ENCODE results near the gene ASPDH.
"Not testable (repeated sequence)": the region's sequence is repeated elsewhere in the genome, so short reads cannot be mapped to it uniquely, and the experiment has no call there.

ASPDH gene

GRCh38 chr19:50532952-50533351 is 19.2 kb upstream of the ASPDH start:
- H3K4me1 Mint-ChIP-seq = peaks cover 22% of the 10 kb centered on the region
- no peak overlapping the region for H3K27ac Mint-ChIP-seq

GRCh38 chr19:50531171-50531612 is 17.5 kb upstream of the ASPDH start:
- Mint-ChIP-seq H3K4me1 (peaks cover 14% of the 10 kb centered on the region), H3K9me3 (peaks cover 20% of the 10 kb centered on the region), H3K27me3 (ENCODE audit: low read depth, poor library complexity) (peaks cover 27% of the 10 kb centered on the region), H3K4me3 (no peak overlapping the region), H3K27ac (no peak overlapping the region), H3K36me3 (ENCODE audit: low read depth) (peaks cover 20% of the 10 kb centered on the region)
- DNase-seq = no peak
- TF ChIP-seq CTCF (IDR thresholded peaks at IDR 0.05) = no peak

More at GRCh38 chr19:50532952-50533351, 19.2 kb upstream of the ASPDH start:
- no peak for TF ChIP-seq CTCF (IDR thresholded peaks at IDR 0.05)
- Mint-ChIP-seq H3K36me3 (ENCODE audit: low read depth) (peaks cover 19% of the 10 kb centered on the region), H3K4me3 (no peak overlapping the region), H3K9me3 (peaks cover 20% of the 10 kb centered on the region), H3K27me3 (ENCODE audit: low read depth, poor library complexity) (peaks cover 34% of the 10 kb centered on the region)
- DNase-seq = no peak

GRCh38 chr19:50528052-50528451 is 14.3 kb upstream of the ASPDH start:
- Mint-ChIP-seq H3K36me3 (ENCODE audit: low read depth) (peaks cover 14% of the 10 kb centered on the region), H3K4me1 (peaks cover 11% of the 10 kb centered on the region), H3K27me3 (ENCODE audit: low read depth, poor library complexity) (peaks cover 22% of the 10 kb centered on the region)
- H3K9me3 Mint-ChIP-seq, H3K27ac Mint-ChIP-seq, DNase-seq, H3K4me3 Mint-ChIP-seq: not testable (repeated sequence)

- no peak overlapping the region for H3K4me3 Mint-ChIP-seq
- H3K9me3 Mint-ChIP-seq = no peaks in the 10 kb centered on the region
- H3K4me1 Mint-ChIP-seq = peaks cover 6% of the 10 kb centered on the region
- H3K27ac Mint-ChIP-seq = no peak overlapping the region
- no peak for DNase-seq
- H3K36me3 Mint-ChIP-seq (ENCODE audit: low read depth) = peaks cover 11% of the 10 kb centered on the region
- peaks cover 6% of the 10 kb centered on the region for H3K27me3 Mint-ChIP-seq (ENCODE audit: low read depth, poor library complexity)
- no peak for TF ChIP-seq CTCF (IDR thresholded peaks at IDR 0.05)
Measured at GRCh38 chr19:50522881-50523280, 9.2 kb upstream of the ASPDH start.

- no peak for DNase-seq
- Mint-ChIP-seq H3K27ac (no peak overlapping the region), H3K4me3 (no peak overlapping the region), H3K36me3 (ENCODE audit: low read depth) (peaks cover 7% of the 10 kb centered on the region), H3K27me3 (ENCODE audit: low read depth, poor library complexity) (peaks cover 3% of the 10 kb centered on the region), H3K9me3 (no peaks in the 10 kb centered on the region), H3K4me1 (peaks cover 2% of the 10 kb centered on the region)
- no peak for TF ChIP-seq CTCF (IDR thresholded peaks at IDR 0.05)
Measured at GRCh38 chr19:50520822-50521465, 7.2 kb upstream of the ASPDH start.

- H3K36me3 Mint-ChIP-seq (ENCODE audit: low read depth) = peaks cover 6% of the 10 kb centered on the region
- no peaks in the 10 kb centered on the region for H3K9me3 Mint-ChIP-seq
- H3K27ac Mint-ChIP-seq = no peak overlapping the region
- no peak overlapping the region for H3K4me3 Mint-ChIP-seq
- peaks cover 4% of the 10 kb centered on the region for H3K4me1 Mint-ChIP-seq
- no peak for TF ChIP-seq CTCF (IDR thresholded peaks at IDR 0.05)
- no peak for DNase-seq
- H3K27me3 Mint-ChIP-seq (ENCODE audit: low read depth, poor library complexity) = peaks cover 3% of the 10 kb centered on the region
Measured at GRCh38 chr19:50519006-50519575, 5.4 kb upstream of the ASPDH start.
